H1 (cell line): ENCODE measurements around the gene LEFTY2. TPM values are rescaled to one million over a fixed set of nuclear protein-coding genes. Genes with fewer than 3 reads are reported as not detected.

Source experiments
- CTCF ChIA-PET: fragments of 300-600 bp; sonication (Branson Sonifier 250); formaldehyde crosslinking; loops from one replicate; lab custom pipeline; 2021; ENCODE audit not compliant: partially characterized antibody; lab: Charles Lee
- POLR2A ChIA-PET: fragments of 300-600 bp; sonication (Branson Sonifier 250); formaldehyde crosslinking; loops from one replicate; lab custom pipeline; 2021; ENCODE audit warnings: inconsistent platforms; ENCODE audit not compliant: partially characterized antibody; lab: Charles Lee
- DNase-seq, 2 experiments: peaks; one replicate each; pipeline versions ENCODE4 v3.0.0 to v3.0.0-alpha.2; 2010 to 2022; ENCODE audit warnings: low spot score in 2 of 2, low read depth in 1 of 2, mixed read lengths in 1 of 2
- FAIRE-seq: peaks from 2 replicates; lab custom pipeline; 2011; peaks lifted over from hg19 to GRCh38; lab: Jason Lieb, UNC
- H2AFZ ChIP-seq: 2 replicates; pipeline ENCODE4 v1.8.1; 2012; ENCODE audit warnings: low read length, inconsistent platforms
- H2AK5ac ChIP-seq: 2 replicates; pipeline ENCODE4 v1.6.1; 2013; ENCODE audit warnings: low read depth, low read length
- H2BK120ac ChIP-seq: replicated peaks from 2 replicates; pipeline ENCODE3; 2013; ENCODE audit warnings: low read depth, low read length, inconsistent platforms
- H2BK12ac ChIP-seq: 2 replicates; pipeline ENCODE4 v1.6.1; 2013; ENCODE audit warnings: low read depth, low read length
- H2BK15ac ChIP-seq: 2 replicates; pipeline ENCODE4 v1.6.1; 2013; ENCODE audit warnings: low read length
- H2BK20ac ChIP-seq: 2 replicates; pipeline ENCODE4 v1.6.1; 2013; ENCODE audit warnings: low read length
- H2BK5ac ChIP-seq: 2 replicates; pipeline ENCODE4 v1.6.1; 2013; ENCODE audit warnings: low read depth, low read length
- H3K14ac ChIP-seq: 2 replicates; pipeline ENCODE4 v1.6.1; 2013; ENCODE audit warnings: inconsistent platforms; ENCODE audit not compliant: insufficient read length
- H3K18ac ChIP-seq: 2 replicates; pipeline ENCODE4 v1.6.1; 2013; ENCODE audit warnings: low read length; ENCODE audit errors: extremely low read depth
- H3K23ac ChIP-seq: 2 replicates; pipeline ENCODE4 v1.6.1; 2013; ENCODE audit warnings: inconsistent platforms; ENCODE audit not compliant: insufficient read length
- H3K23me2 ChIP-seq: 2 replicates; pipeline ENCODE4 v1.6.1; 2013; ENCODE audit warnings: low read depth, low read length
- H3K27ac ChIP-seq: 2 replicates; pipeline ENCODE4 v1.6.1; 2011; ENCODE audit warnings: low read depth, low read length, inconsistent platforms
- H3K27me3 ChIP-seq, 4 experiments: replicated peaks in 1 of 4; 1 replicate in 1 of 4; 2 replicates in 3 of 4; pipeline versions ENCODE4 v1.6.1 to v1.8.1; 2011 to 2013; ENCODE audit warnings: low read length in 3 of 4, mild to moderate bottlenecking in 3 of 4, inconsistent platforms in 2 of 4, mixed read lengths in 2 of 4, moderate library complexity in 1 of 4; ENCODE audit not compliant: control insufficient read depth in 3 of 4, insufficient read depth in 3 of 4; ENCODE audit errors: extremely low read depth in 1 of 4
- H3K36me3 ChIP-seq, 4 experiments: 2 replicates each; pipeline versions ENCODE4 v1.6.1 to v1.8.1; 2011 to 2013; ENCODE audit warnings: mild to moderate bottlenecking in 4 of 4, low read length in 3 of 4, moderate library complexity in 2 of 4, control low read depth in 1 of 4, inconsistent platforms in 1 of 4; ENCODE audit not compliant: insufficient read depth in 4 of 4, control insufficient read depth in 2 of 4
- H3K4ac ChIP-seq: replicated peaks from 2 replicates; pipeline ENCODE3; 2013; ENCODE audit warnings: low read length, low read depth, mixed read lengths, inconsistent platforms; ENCODE audit not compliant: insufficient read length
- H3K4me1 ChIP-seq, 4 experiments: replicated peaks in 1 of 4; 1 replicate in 1 of 4; 2 replicates in 3 of 4; pipeline versions ENCODE4 v1.6.1 to v1.8.1; 2011 to 2013; ENCODE audit warnings: low read length in 3 of 4, inconsistent platforms in 2 of 4, mixed read lengths in 1 of 4; ENCODE audit not compliant: insufficient read depth in 4 of 4, control insufficient read depth in 3 of 4
- H3K4me2 ChIP-seq, 2 experiments: 2 replicates each; pipeline versions ENCODE4 v1.6.1 to v1.8.1; 2011 to 2013; ENCODE audit warnings: low read depth in 2 of 2, low read length in 2 of 2, control low read depth in 1 of 2, inconsistent platforms in 1 of 2, mild to moderate bottlenecking in 1 of 2; ENCODE audit not compliant: insufficient read depth in 1 of 2
- H3K4me3 ChIP-seq, 4 experiments: fragments of 200-600, 300-600 bp in 1 of 4; sonication (generic), shearing (Covaris generic), sonication (Bioruptor Twin) in 1 of 4; 2 replicates each; pipeline versions ENCODE4 v1.5.1 to v1.8.1; 2011 to 2016; ENCODE audit warnings: low read length in 4 of 4, low read depth in 3 of 4, control low read depth in 2 of 4, inconsistent platforms in 2 of 4, mild to moderate bottlenecking in 2 of 4, mixed read lengths in 1 of 4, moderate library complexity in 1 of 4; ENCODE audit not compliant: insufficient read depth in 2 of 4; ENCODE audit errors: extremely low read depth in 1 of 4
- H3K56ac ChIP-seq: replicated peaks from 2 replicates; pipeline ENCODE3; 2013; ENCODE audit warnings: low read depth, mild to moderate bottlenecking, mixed read lengths, low read length, inconsistent platforms; ENCODE audit not compliant: insufficient read length
- H3K79me1 ChIP-seq: 2 replicates; pipeline ENCODE4 v1.6.1; 2013; ENCODE audit warnings: low read depth, low read length, control low read depth
- H3K79me2 ChIP-seq, 2 experiments: 2 replicates each; pipeline versions ENCODE4 v1.6.1 to v1.8.1; 2012 to 2013; ENCODE audit warnings: low read length in 2 of 2, mild to moderate bottlenecking in 2 of 2, inconsistent platforms in 1 of 2; ENCODE audit not compliant: insufficient read depth in 2 of 2, control insufficient read depth in 1 of 2
- H3K9ac ChIP-seq, 4 experiments: replicated peaks in 1 of 4; 1 replicate in 1 of 4; 2 replicates in 3 of 4; pipeline versions ENCODE4 v1.6.1 to v1.8.1; 2011 to 2013; ENCODE audit warnings: low read depth in 3 of 4, low read length in 3 of 4, control low read depth in 2 of 4, mild to moderate bottlenecking in 2 of 4, moderate library complexity in 2 of 4, inconsistent platforms in 1 of 4; ENCODE audit errors: extremely low read depth in 1 of 4
- H3K9me3 ChIP-seq, 2 experiments: 2 replicates each; pipeline versions ENCODE4 v1.6.1 to v1.8.1; 2012 to 2013; ENCODE audit warnings: mild to moderate bottlenecking in 2 of 2, moderate library complexity in 2 of 2, control low read depth in 1 of 2, inconsistent platforms in 1 of 2, low read depth in 1 of 2, low read length in 1 of 2, mixed read lengths in 1 of 2; ENCODE audit not compliant: insufficient read depth in 2 of 2
- H4K20me1 ChIP-seq, 2 experiments: replicated peaks in 1 of 2; 2 replicates each; pipeline versions ENCODE3 to v1.8.1; 2011 to 2013; ENCODE audit warnings: inconsistent platforms in 2 of 2, low read length in 2 of 2, mild to moderate bottlenecking in 1 of 2; ENCODE audit not compliant: insufficient read depth in 2 of 2, control insufficient read depth in 1 of 2
- H4K5ac ChIP-seq: 2 replicates; pipeline ENCODE4 v1.6.1; 2013; ENCODE audit warnings: low read length, low read depth, mixed read lengths, inconsistent platforms; ENCODE audit not compliant: insufficient read length
- H4K8ac ChIP-seq: 2 replicates; pipeline ENCODE4 v1.8.0; 2013; ENCODE audit warnings: mild to moderate bottlenecking, moderate library complexity, low read length, inconsistent platforms; ENCODE audit not compliant: insufficient read depth; ENCODE audit errors: extremely low read depth
- H4K91ac ChIP-seq: replicated peaks from 2 replicates; pipeline ENCODE3; 2013; ENCODE audit warnings: low read length, mixed read lengths, inconsistent platforms; ENCODE audit not compliant: insufficient read length
- BCL11A ChIP-seq, 2 experiments: IDR thresholded peaks; one replicate each; pipeline ENCODE4 v1.6.1; 2011; ENCODE audit warnings: low read depth in 2 of 2, low read length in 2 of 2, mild to moderate bottlenecking in 2 of 2
- BRCA1 ChIP-seq: IDR thresholded peaks from 2 replicates; pipeline ENCODE4 v1.6.1; 2012; ENCODE audit warnings: low read depth, low read length, improper control_type of control experiment
- EGR1 ChIP-seq: IDR thresholded peaks from 2 replicates; pipeline ENCODE4 v1.6.1; 2011; ENCODE audit warnings: low read depth, low read length, borderline replicate concordance
- GABPA ChIP-seq: IDR thresholded peaks from 2 replicates; pipeline ENCODE4 v1.6.1; 2011; ENCODE audit warnings: mild to moderate bottlenecking, low read length, moderate library complexity, borderline replicate concordance; ENCODE audit not compliant: insufficient read depth
- HDAC2 ChIP-seq, 2 experiments: fragments of 300-600 bp in 1 of 2; sonication (generic) in 1 of 2; IDR thresholded peaks; 2 replicates each; pipeline ENCODE4 v1.6.1; 2011 to 2012; ENCODE audit warnings: low read depth in 2 of 2, low read length in 2 of 2, mild to moderate bottlenecking in 2 of 2, moderate library complexity in 2 of 2, borderline replicate concordance in 1 of 2, inconsistent platforms in 1 of 2
- HDAC6 ChIP-seq: IDR thresholded peaks from one replicate; pipeline ENCODE4 v1.7.1; 2012; ENCODE audit warnings: low read depth, mild to moderate bottlenecking, inconsistent platforms, low read length, moderate library complexity
- KDM4A ChIP-seq: IDR thresholded peaks from one replicate; pipeline ENCODE4 v1.7.1; 2012; ENCODE audit warnings: low read depth, mild to moderate bottlenecking, moderate library complexity, low read length, inconsistent platforms; ENCODE audit not compliant: severe bottlenecking
- MAX ChIP-seq: IDR thresholded peaks from 2 replicates; pipeline ENCODE4 v1.6.1; 2012; ENCODE audit warnings: inconsistent platforms
- SAP30 ChIP-seq: fragments of 300-600 bp; sonication (generic); IDR thresholded peaks from 2 replicates; pipeline ENCODE4 v1.7.1; 2012; ENCODE audit warnings: low read length, moderate library complexity, mild to moderate bottlenecking, inconsistent platforms; ENCODE audit not compliant: insufficient read depth, insufficient replicate concordance
- SIX5 ChIP-seq: IDR thresholded peaks from 2 replicates; pipeline ENCODE4 v1.6.1; 2011; ENCODE audit warnings: mild to moderate bottlenecking, low read depth, low read length
- TAF1 ChIP-seq: IDR thresholded peaks from 2 replicates; pipeline ENCODE4 v1.6.1; 2011; ENCODE audit warnings: mild to moderate bottlenecking, low read depth, low read length
- WGBS, 2 experiments: shearing (Covaris generic) in 1 of 2; methylation state at CpG; one replicate each; pipeline versions ENCODE4 v1.1.6 to v1.1.7; 2013 to 2015; ENCODE audit warnings: low lambda C conversion rate in 2 of 2, mixed read lengths in 2 of 2, inconsistent platforms in 1 of 2, low coverage in 1 of 2, missing lambda C conversion rate in 1 of 2; ENCODE audit not compliant: insufficient replicate concordance in 2 of 2, insufficient coverage in 1 of 2, insufficient read length in 1 of 2; ENCODE audit errors: extremely low coverage in 1 of 2, missing lambda C conversion rate in 1 of 2; 5-methylcytosine and 5-hydroxymethylcytosine counted together
- polyA plus RNA-seq, 7 experiments: library from polyadenylated mRNA; depleted of rRNA in 3 of 7; stranded (reverse) in 5 of 7; unstranded in 2 of 7; fragments of >200 nt in 5 of 7; fragments of 200-250 nt in 2 of 7; gene quantifications; 1 replicate in 5 of 7; 2 replicates in 1 of 7; 4 replicates in 1 of 7; pipeline versions ENCODE4 v1.2.1 to v1.2.3, GENCODE V29; 2011 to 2013; ENCODE audit warnings: missing spikeins in 2 of 7, mixed read lengths in 2 of 7
- total RNA-seq: library from RNA; stranded (reverse); fragmentation: NEBNext Ultra II Directional; extraction: Animal tissue kit (Norgen Biotek cat#: 25700); gene quantifications from 2 replicates; pipeline ENCODE4 v1.2.1, GENCODE V29; 2021

The LEFTY2 gene
- total and polyA plus RNA-seq, 2 of the 8 experiments (the other 6 are each of a cell fraction or from before 2014, with no cell fraction given) = 2.6 to 4.3 TPM

DNA sequence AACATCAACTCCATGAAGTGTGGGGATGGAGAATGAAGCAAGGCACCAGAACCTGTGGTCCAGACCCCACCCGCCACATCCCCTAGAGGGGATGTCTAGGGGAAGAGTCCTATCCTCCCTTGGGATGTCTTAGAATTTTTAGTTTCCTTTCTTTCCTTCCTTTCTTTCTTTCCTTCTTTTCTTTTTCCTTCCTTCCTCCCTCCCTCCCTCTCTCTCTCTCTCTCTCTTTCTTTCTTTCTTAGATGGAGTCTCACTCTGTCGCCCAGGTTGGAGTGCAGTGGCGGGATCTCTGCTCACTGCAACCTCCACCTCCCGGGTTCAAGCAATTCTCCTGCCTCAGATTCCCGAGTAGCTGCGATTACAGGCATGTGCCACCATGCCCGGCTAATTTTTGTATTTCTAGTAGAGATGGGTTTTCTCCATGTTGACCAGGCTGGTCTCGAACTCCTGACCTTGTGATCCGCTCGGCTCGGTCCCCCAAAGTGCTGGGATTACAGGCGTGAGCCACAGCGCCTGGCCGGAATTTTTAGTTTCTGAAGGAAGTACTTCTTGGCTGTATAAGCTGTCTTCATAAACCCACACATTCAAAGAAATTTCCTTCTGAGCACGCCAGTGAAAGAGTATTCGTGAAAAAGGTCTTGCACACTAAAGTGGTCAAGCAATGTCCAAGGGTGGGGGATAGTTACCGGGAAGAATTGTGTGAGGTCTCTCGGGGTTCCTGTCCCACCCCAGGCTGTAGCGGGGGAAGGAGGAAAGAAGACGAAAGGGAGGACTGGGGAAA, 20.8 kb upstream of the LEFTY2 start:
- H2BK15ac ChIP-seq = no peak overlapping the region
- H3K56ac ChIP-seq = no peak overlapping the region
- no peaks in the 10 kb centered on the region for H3K23me2 ChIP-seq
- CTCF ChIA-PET = interaction anchor here (0.5 to 7.4 kb wide), 43 partner anchors 8 to 511 kb away, joined by 3 to 86 read pairs (median 5); partner anchors contain the start of genes LEFTY2, PYCR2, SDE2 and TMEM63A
- no peak overlapping the region for H2BK5ac ChIP-seq
- H4K5ac ChIP-seq = no peak overlapping the region
- no peak overlapping the region for H2BK12ac ChIP-seq
- H2AK5ac ChIP-seq = no peak overlapping the region
- no peak overlapping the region for H2BK120ac ChIP-seq
- H3K4ac ChIP-seq = no peak overlapping the region
- no peaks in the 10 kb centered on the region for H3K27me3 ChIP-seq
- no peak overlapping the region for H2AFZ ChIP-seq
- H3K23ac ChIP-seq = no peak overlapping the region
- H4K8ac ChIP-seq = no peak overlapping the region
- no peaks in the 10 kb centered on the region for H3K79me1 ChIP-seq
- no peak overlapping the region for H3K4me2 ChIP-seq
- H4K91ac ChIP-seq = no peak overlapping the region
- no peaks in the 10 kb centered on the region for H4K20me1 ChIP-seq
- H3K14ac ChIP-seq = no peak overlapping the region
- H3K9ac ChIP-seq = no peak overlapping the region
- no peak for DNase-seq
- WGBS, 2 experiments = 85% methylated on average over 17 of the region's 20 CpGs; no CpG with 5 or more reads in 1 of the 2 experiments
- H2BK20ac ChIP-seq = no peak overlapping the region
- POLR2A ChIA-PET = interaction anchor here (0.8 to 1.4 kb wide), 6 partner anchors 10 to 101 kb away, joined by 3 to 5 read pairs (median 4); partner anchors contain the start of genes H3-3A and SDE2
- TF ChIP-seq KDM4A (no peak), SAP30 (no peak), GABPA (no peak), HDAC2 (IDR thresholded peaks at IDR 0.05; ENCODE audit: borderline replicate concordance in 1 of 2, low read depth in 2 of 2, low read length in 2 of 2) (no peak), SIX5 (no peak), HDAC6 (no peak), EGR1 (no peak), BCL11A (IDR thresholded peaks at IDR 0.05; ENCODE audit: low read depth in 2 of 2, low read length in 2 of 2) (no peak), BRCA1 (no peak), MAX (no peak), TAF1 (no peak)
- TF ChIP-seq, all 59 proteins: peak for 0
- Histone ChIP-seq H3K18ac (no peak overlapping the region), H3K27ac (no peak overlapping the region), H3K36me3 (no peaks in the 10 kb centered on the region), H3K79me2 (no peaks in the 10 kb centered on the region), H3K4me1 (no peaks in the 10 kb centered on the region), H3K4me3 (no peak overlapping the region), H3K9me3 (no peaks in the 10 kb centered on the region)
- no peak for FAIRE-seq
